Psoas muscle (tissue), 8 donors: ENCODE measurements around the gene TIPARP. TPM values are rescaled to one million over a fixed set of nuclear protein-coding genes. Genes with fewer than 3 reads are reported as not detected.

Experiments
- ATAC-seq, 4 donors: fragments of 200-7000 bp; cut with Tn5 transposase; one replicate each; pipeline ENCODE4 v1.9.1; 2020; ENCODE audit warnings: moderate library complexity in 3 of 4, mild to moderate bottlenecking in 2 of 4
- DNase-seq, 2 donors: peaks; one replicate each; pipeline ENCODE4 v3.0.0-alpha.2; 2020
- H3K27ac ChIP-seq: fragments of 200-600 bp; one replicate; pipeline ENCODE4 v1.8.0; 2022
- H3K27me3 ChIP-seq, 3 donors: fragments of 200-600 bp in 1 of 3; one replicate each; pipeline versions ENCODE4 v1.6.1 to v1.8.0; 2013 to 2022; ENCODE audit warnings: low read length in 2 of 3, mild to moderate bottlenecking in 2 of 3, moderate library complexity in 1 of 3; ENCODE audit not compliant: insufficient read depth in 3 of 3
- H3K36me3 ChIP-seq, 2 donors: fragments of 200-600 bp in 1 of 2; one replicate each; pipeline versions ENCODE4 v1.6.1 to v1.8.0; 2013 to 2022; ENCODE audit warnings: low read depth in 1 of 2, mild to moderate bottlenecking in 1 of 2, moderate library complexity in 1 of 2; ENCODE audit not compliant: insufficient read depth in 1 of 2
- H3K4me1 ChIP-seq: fragments of 200-600 bp; one replicate; pipeline ENCODE4 v1.8.0; 2022
- H3K4me3 ChIP-seq: fragments of 200-600 bp; one replicate; pipeline ENCODE4 v1.8.0; 2022; ENCODE audit warnings: mild to moderate bottlenecking
- H3K9me3 ChIP-seq: fragments of 200-600 bp; one replicate; pipeline ENCODE4 v1.8.0; 2022
- WGBS, 3 donors: extraction: QIAGEN DNeasy Blood & Tissue Kit; methylation state at CpG; one replicate each; pipeline versions ENCODE4 v1.1.6 to v1.1.7; 2013; 5-methylcytosine and 5-hydroxymethylcytosine counted together
- intact Hi-C, 2 donors: fragments of 100-400 bp; cut with DNase I; formaldehyde crosslinking; loops; one replicate each; pipeline versions ENCODE4 v1.11.0 to v1.14.2; 2022
- polyA plus RNA-seq, 3 donors: library from polyadenylated mRNA; stranded (reverse); fragments of 200-250 nt; gene quantifications; one replicate each; pipeline ENCODE4 v1.2.3, GENCODE V29; 2013
- total RNA-seq, 4 donors: library from RNA; stranded (reverse); fragmentation: NEBNext Ultra II Directional in 2 of 4; extraction: Animal tissue kit (Norgen Biotek cat#: 25700) in 2 of 4; gene quantifications; one replicate each; pipeline versions ENCODE4 v1.2.1 to v1.2.4, GENCODE V29; 2021 to 2023
- TF ChIP-seq, protein P1 (sequence below): fragments of 200-600 bp; IDR thresholded peaks from one replicate; pipeline ENCODE4 v1.8.0; 2022; ENCODE audit warnings: antibody characterized with exemption
- donor health status: healthy with polysubstance abuse.
- donor health status: DM: no; HTN: no; CAD: no; lungs with moderate emphysema.
- donor health status: Bipolar disorder and iron deficiency.
- donor health status: healthy.
- donor health status: DM: yes; HTN: yes; CAD: no.
- donor health status: DM: no; HTN: no; CAD: no.
- donor health status: DM: no; HTN: no; CAD: no.
- donor health status: DM: yes; HTN: yes; CAD: no.

The TIPARP gene
- total and polyA plus RNA-seq, 7 donors, result 9.4 to 22.3 (median 15.0) TPM

DNA sequence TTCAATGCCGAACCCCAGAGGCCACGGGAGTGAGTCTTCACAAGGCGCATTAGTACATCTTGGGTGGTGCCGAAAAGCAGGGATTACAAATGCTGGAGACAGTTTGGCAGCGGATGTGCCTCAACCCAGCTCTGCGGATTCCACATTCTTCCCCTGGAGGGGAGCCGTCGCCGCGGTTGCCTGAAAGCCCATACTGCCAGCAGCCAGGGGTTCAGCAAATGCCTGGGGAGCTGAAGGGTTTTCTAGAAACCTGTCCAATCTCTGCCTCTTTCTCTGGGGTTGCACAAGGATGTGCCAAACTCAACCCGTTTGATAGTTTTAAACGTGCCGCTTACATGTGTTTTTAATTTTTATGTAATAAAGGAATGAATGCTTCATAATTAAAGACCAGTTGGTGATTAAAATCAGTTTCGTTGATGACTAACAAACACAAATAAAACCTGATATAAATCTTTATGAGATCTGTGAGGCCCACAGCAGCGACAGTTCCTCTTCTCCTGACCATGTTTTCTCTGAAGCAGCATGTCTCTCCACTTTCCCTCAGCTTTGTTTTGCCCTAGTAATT lies 77.2 kb downstream of the TIPARP start:
- no peaks in the 10 kb centered on the region for H3K36me3 ChIP-seq
- H3K9me3 ChIP-seq, result no peaks in the 10 kb centered on the region
- no peaks in the 10 kb centered on the region for H3K4me1 ChIP-seq
- ATAC-seq, result peak; percentile 36 to 59 (median 52)
- TF ChIP-seq, protein P1, sequence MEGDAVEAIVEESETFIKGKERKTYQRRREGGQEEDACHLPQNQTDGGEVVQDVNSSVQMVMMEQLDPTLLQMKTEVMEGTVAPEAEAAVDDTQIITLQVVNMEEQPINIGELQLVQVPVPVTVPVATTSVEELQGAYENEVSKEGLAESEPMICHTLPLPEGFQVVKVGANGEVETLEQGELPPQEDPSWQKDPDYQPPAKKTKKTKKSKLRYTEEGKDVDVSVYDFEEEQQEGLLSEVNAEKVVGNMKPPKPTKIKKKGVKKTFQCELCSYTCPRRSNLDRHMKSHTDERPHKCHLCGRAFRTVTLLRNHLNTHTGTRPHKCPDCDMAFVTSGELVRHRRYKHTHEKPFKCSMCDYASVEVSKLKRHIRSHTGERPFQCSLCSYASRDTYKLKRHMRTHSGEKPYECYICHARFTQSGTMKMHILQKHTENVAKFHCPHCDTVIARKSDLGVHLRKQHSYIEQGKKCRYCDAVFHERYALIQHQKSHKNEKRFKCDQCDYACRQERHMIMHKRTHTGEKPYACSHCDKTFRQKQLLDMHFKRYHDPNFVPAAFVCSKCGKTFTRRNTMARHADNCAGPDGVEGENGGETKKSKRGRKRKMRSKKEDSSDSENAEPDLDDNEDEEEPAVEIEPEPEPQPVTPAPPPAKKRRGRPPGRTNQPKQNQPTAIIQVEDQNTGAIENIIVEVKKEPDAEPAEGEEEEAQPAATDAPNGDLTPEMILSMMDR, result no peak
- 13 to 22% (median 15%) methylated on average over 15 of the region's 15 CpGs for WGBS, 3 donors
- H3K4me3 ChIP-seq, result no peak overlapping the region
- peak; percentile 60 to 62 for DNase-seq
- intact Hi-C loops, result no loop called here
- H3K27me3 ChIP-seq, result peaks cover 0 to under 1% (median 0%) of the 10 kb centered on the region in 3 donors
- H3K27ac ChIP-seq, result no peak overlapping the region

Other genes starting within 250 kb of the TIPARP start
- gene SSR3, start 119.5 kb upstream of the TIPARP start, total RNA-seq, result 100 to 1,000 TPM in 1 of 4 donors, 10 to 100 TPM in 3; 53.2 to 121 (median 71.0) TPM
- gene SSR3, start 119.5 kb upstream of the TIPARP start, polyA plus RNA-seq, result 100 to 1,000 TPM in 1 of 3 donors, 10 to 100 TPM in 2; 70.8 to 252 (median 81.6) TPM
- under 1 TPM in 3 of 4 donors, not detected in 1; 0.30 to 0.79 (median 0.42) TPM for gene LEKR1, start 151.8 kb downstream of the TIPARP start, total RNA-seq
- gene LEKR1, start 151.8 kb downstream of the TIPARP start, polyA plus RNA-seq, result under 1 TPM in 2 of 3 donors, not detected in 1; 0.12 to 0.32 TPM